IMR-90 (cell line): ENCODE results near the gene GPRIN3. TPM values are rescaled to one million over a fixed set of nuclear protein-coding genes. Genes with fewer than 3 reads are reported as not detected.

Experiments used
- ATAC-seq: fragments of 200-7000 bp; cut with Tn5 transposase; 2 replicates; pipeline ENCODE4 v1.9.1; 2020; ENCODE audit warnings: low read depth, mild to moderate bottlenecking, moderate library complexity
- Bru-seq: library from RNA; stranded (reverse); fragments of 400-500 nt; gene quantifications from one replicate; lab custom pipeline; 2021; lab: Mats Ljungman, UMichigan
- BruChase-seq, 2 experiments: library from RNA; stranded (reverse); fragments of 400-500 nt; gene quantifications; one replicate each; lab custom pipeline; 2021; lab: Mats Ljungman, UMichigan
- BruUV-seq: library from RNA; stranded (reverse); fragments of 400-500 nt; replicated peaks from 2 replicates; lab custom pipeline; 2021; lab: Mats Ljungman, UMichigan
- CTCF ChIA-PET: fragments of 300-600 bp; formaldehyde crosslinking; extraction: SDS; loops from one replicate; lab custom pipeline; 2021; ENCODE audit warnings: antibody characterized with exemption; lab: Yijun Ruan, JAX
- POLR2A ChIA-PET: fragments of 300-600 bp; sonication (Branson Sonifier 250); formaldehyde crosslinking; loops from one replicate; lab custom pipeline; 2022; ENCODE audit warnings: antibody characterized with exemption; ENCODE audit not compliant: unreplicated experiment; lab: Charles Lee
- DNase-seq: peaks from one replicate; pipeline ENCODE4 v3.0.0; 2013
- H2AFZ ChIP-seq: replicated peaks from 2 replicates; pipeline ENCODE3; 2013; ENCODE audit warnings: low read length, mild to moderate bottlenecking; ENCODE audit not compliant: poor library complexity
- H2AK5ac ChIP-seq: 2 replicates; pipeline ENCODE4 v1.6.1; 2013; ENCODE audit warnings: low read depth, low read length, inconsistent platforms
- H2AK9ac ChIP-seq: replicated peaks from 2 replicates; pipeline ENCODE3; 2013; ENCODE audit warnings: mild to moderate bottlenecking, low read depth, low read length, moderate library complexity; ENCODE audit not compliant: poor library complexity
- H2BK120ac ChIP-seq: 2 replicates; pipeline ENCODE4 v1.6.1; 2013; ENCODE audit warnings: low read depth, low read length, inconsistent platforms
- H2BK15ac ChIP-seq: 3 replicates; pipeline ENCODE4 v1.6.1; 2013; ENCODE audit warnings: low read depth, low read length, inconsistent platforms
- H2BK20ac ChIP-seq: 2 replicates; pipeline ENCODE4 v1.6.1; 2013; ENCODE audit warnings: low read depth, mild to moderate bottlenecking, inconsistent platforms, low read length, moderate library complexity
- H2BK5ac ChIP-seq: 2 replicates; pipeline ENCODE4 v1.6.1; 2013; ENCODE audit warnings: mild to moderate bottlenecking, low read depth, low read length, inconsistent platforms; ENCODE audit not compliant: poor library complexity, severe bottlenecking
- H3K14ac ChIP-seq: replicated peaks from 2 replicates; pipeline ENCODE4 v1.6.1; 2013; ENCODE audit warnings: low read depth, low read length, inconsistent platforms
- H3K18ac ChIP-seq: 2 replicates; pipeline ENCODE4 v1.6.1; 2013; ENCODE audit warnings: low read depth, low read length, control low read depth
- H3K23ac ChIP-seq: 2 replicates; pipeline ENCODE4 v1.6.1; 2013; ENCODE audit warnings: low read depth, low read length, inconsistent platforms
- H3K27ac ChIP-seq: 2 replicates; pipeline ENCODE4 v1.5.1; 2013; ENCODE audit warnings: mild to moderate bottlenecking, control low read depth, low read length; ENCODE audit not compliant: insufficient read depth
- H3K27me3 ChIP-seq: 2 replicates; pipeline ENCODE4 v1.6.1; 2013; ENCODE audit warnings: low read length; ENCODE audit not compliant: control insufficient read depth, insufficient read depth
- H3K36me3 ChIP-seq: 2 replicates; pipeline ENCODE4 v1.6.1; 2013; ENCODE audit warnings: low read length, mixed read lengths; ENCODE audit not compliant: control insufficient read depth, insufficient read depth
- H3K4ac ChIP-seq: 2 replicates; pipeline ENCODE4 v1.6.1; 2013; ENCODE audit warnings: low read depth, low read length, inconsistent platforms
- H3K4me1 ChIP-seq: 2 replicates; pipeline ENCODE4 v1.6.1; 2013; ENCODE audit warnings: low read length, mixed read lengths; ENCODE audit not compliant: control insufficient read depth, insufficient read depth
- H3K4me2 ChIP-seq: 2 replicates; pipeline ENCODE4 v1.6.1; 2013; ENCODE audit warnings: low read depth, mild to moderate bottlenecking, control low read depth, low read length, moderate library complexity
- H3K4me3 ChIP-seq: 2 replicates; pipeline ENCODE4 v1.5.1; 2013; ENCODE audit warnings: low read depth, mild to moderate bottlenecking, control low read depth, low read length, moderate library complexity; ENCODE audit not compliant: insufficient read depth
- H3K56ac ChIP-seq: 2 replicates; pipeline ENCODE4 v1.6.1; 2013; ENCODE audit warnings: low read length, inconsistent platforms; ENCODE audit not compliant: insufficient read depth; ENCODE audit errors: extremely low read depth
- H3K79me1 ChIP-seq, 2 experiments: 2 replicates each; pipeline ENCODE4 v1.6.1; 2013; ENCODE audit warnings: low read length in 2 of 2, inconsistent platforms in 1 of 2, low read depth in 1 of 2
- H3K9ac ChIP-seq: 2 replicates; pipeline ENCODE4 v1.6.1; 2013; ENCODE audit warnings: low read depth, low read length, control low read depth
- H3K9me1 ChIP-seq: 2 replicates; pipeline ENCODE4 v1.6.1; 2013; ENCODE audit warnings: low read length, inconsistent platforms; ENCODE audit not compliant: insufficient read depth
- H3K9me3 ChIP-seq: 2 replicates; pipeline ENCODE4 v1.6.1; 2013; ENCODE audit warnings: low read length; ENCODE audit not compliant: control insufficient read depth, insufficient read depth
- H4K20me1 ChIP-seq: 2 replicates; pipeline ENCODE4 v1.6.1; 2013; ENCODE audit warnings: low read length, inconsistent platforms; ENCODE audit not compliant: insufficient read depth
- H4K5ac ChIP-seq: 2 replicates; pipeline ENCODE4 v1.6.1; 2013; ENCODE audit warnings: mild to moderate bottlenecking, low read depth, low read length, control low read depth
- H4K8ac ChIP-seq, 2 experiments: 2 replicates each; pipeline ENCODE4 v1.6.1; 2013; ENCODE audit warnings: low read depth in 2 of 2, low read length in 2 of 2, control low read depth in 1 of 2, inconsistent platforms in 1 of 2
- H4K91ac ChIP-seq: 2 replicates; pipeline ENCODE4 v1.6.1; 2013; ENCODE audit warnings: low read depth, low read length, inconsistent platforms; ENCODE audit not compliant: insufficient read depth
- MXI1 ChIP-seq: IDR thresholded peaks from 2 replicates; pipeline ENCODE4 v1.6.1; 2012; ENCODE audit warnings: low read depth, mild to moderate bottlenecking, low read length, moderate library complexity, borderline replicate concordance
- RAD21 ChIP-seq: IDR thresholded peaks from 2 replicates; pipeline ENCODE4 v1.6.1; 2012; ENCODE audit warnings: low read length, improper control_type of control experiment
- WGBS, 2 experiments: methylation state at CpG; one replicate each; pipeline versions ENCODE4 v1.1.5 to v1.1.7; 2013; ENCODE audit warnings: missing lambda C conversion rate in 2 of 2; ENCODE audit not compliant: insufficient read length in 1 of 2; ENCODE audit errors: extremely low coverage in 2 of 2; 5-methylcytosine and 5-hydroxymethylcytosine counted together
- dilution Hi-C: fragments of 300-500 bp; cut with HindIII; formaldehyde crosslinking; loops from one replicate; pipeline ENCODE4 v1.14.3; 2018; ENCODE audit warnings: low sequenced_read_pairs; ENCODE audit not compliant: unreplicated experiment
- in situ Hi-C: fragments of 300-500 bp; cut with MboI; formaldehyde crosslinking; loops from 3 replicates; pipeline ENCODE4 v1.14.3; 2019; ENCODE audit warnings: low sequenced_read_pairs, inconsistent platforms, mixed read lengths
- intact Hi-C: fragments of 100-400 bp; cut with micrococcal nuclease; formaldehyde crosslinking; loops from 2 replicates; pipeline ENCODE4 v1.10.0; 2022
- long read RNA-seq: library from polyadenylated mRNA; unstranded; transcript quantifications from one replicate; pipeline ENCODE4 v2.0.0, GENCODE V29; 2021; ENCODE audit not compliant: unreplicated experiment
- polyA plus RNA-seq, 3 experiments: library from polyadenylated mRNA; depleted of rRNA; stranded (reverse); fragments of >200 nt; gene quantifications; 2 replicates each; pipeline ENCODE4 v1.2.3, GENCODE V29; 2012; ENCODE audit warnings: low replicate concordance in 1 of 3
- total RNA-seq: library from RNA; depleted of rRNA; stranded (reverse); fragments of >200 nt; gene quantifications from 2 replicates; pipeline ENCODE4 v1.2.3, GENCODE V29; 2012; rRNA removed
- TF ChIP-seq, protein P1 (sequence below): conservative IDR thresholded peaks from 2 replicates; pipeline ENCODE4 v1.5.1; 2012; ENCODE audit warnings: mild to moderate bottlenecking, low read depth, low read length, improper control_type of control experiment

GPRIN3 gene
- total RNA-seq (under 0.01 TPM in 1 of 2 replicates, not detected in the other), polyA plus RNA-seq (2012; rRNA removed) (not detected in 2 replicates), Bru-seq, nascent RNA (percentile 5 among the genes with signal in this experiment), BruChase-seq, experiment 1, labeled RNA remaining after a 6-hour chase (percentile 7 among the genes with signal in this experiment), BruChase-seq, experiment 2, labeled RNA remaining after a 2-hour chase (not detected)
- not detected in 2 replicates for polyA plus RNA-seq (2012; cell fraction: cytosol; rRNA removed)
- polyA plus RNA-seq (2012; cell fraction: nucleus; rRNA removed; ENCODE audit: low replicate concordance) = not detected in 2 replicates
- long read RNA-seq = 0 reads

- TF ChIP-seq RAD21 (no peak), MXI1 (no peak)
- TF ChIP-seq, protein P1, sequence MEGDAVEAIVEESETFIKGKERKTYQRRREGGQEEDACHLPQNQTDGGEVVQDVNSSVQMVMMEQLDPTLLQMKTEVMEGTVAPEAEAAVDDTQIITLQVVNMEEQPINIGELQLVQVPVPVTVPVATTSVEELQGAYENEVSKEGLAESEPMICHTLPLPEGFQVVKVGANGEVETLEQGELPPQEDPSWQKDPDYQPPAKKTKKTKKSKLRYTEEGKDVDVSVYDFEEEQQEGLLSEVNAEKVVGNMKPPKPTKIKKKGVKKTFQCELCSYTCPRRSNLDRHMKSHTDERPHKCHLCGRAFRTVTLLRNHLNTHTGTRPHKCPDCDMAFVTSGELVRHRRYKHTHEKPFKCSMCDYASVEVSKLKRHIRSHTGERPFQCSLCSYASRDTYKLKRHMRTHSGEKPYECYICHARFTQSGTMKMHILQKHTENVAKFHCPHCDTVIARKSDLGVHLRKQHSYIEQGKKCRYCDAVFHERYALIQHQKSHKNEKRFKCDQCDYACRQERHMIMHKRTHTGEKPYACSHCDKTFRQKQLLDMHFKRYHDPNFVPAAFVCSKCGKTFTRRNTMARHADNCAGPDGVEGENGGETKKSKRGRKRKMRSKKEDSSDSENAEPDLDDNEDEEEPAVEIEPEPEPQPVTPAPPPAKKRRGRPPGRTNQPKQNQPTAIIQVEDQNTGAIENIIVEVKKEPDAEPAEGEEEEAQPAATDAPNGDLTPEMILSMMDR = no peak
- WGBS, 2 experiments = 0% methylated on average over 11 of the region's 67 CpGs; no CpG with 5 or more reads in 1 of the 2 experiments
- Histone ChIP-seq H3K36me3 (no peaks in the 10 kb centered on the region), H3K9ac (no peak within 1 kb of the TSS), H4K20me1 (no peaks in the 10 kb centered on the region), H2BK5ac (no peak within 1 kb of the TSS), H3K4me1 (peaks cover 2% of the 10 kb centered on the region; the same call in 1 of the 2 replicates), H3K23ac (no peak within 1 kb of the TSS), H4K8ac (no peak within 1 kb of the TSS), H3K4me3 (peak within 1 kb of the TSS; percentile 53), H3K27me3 (peaks cover 22% of the 10 kb centered on the region), H4K5ac (no peak within 1 kb of the TSS), H4K91ac (no peak within 1 kb of the TSS), H3K4ac (no peak within 1 kb of the TSS), H3K9me3 (no peaks in the 10 kb centered on the region), H2BK15ac (no peak within 1 kb of the TSS), H3K56ac (no peak within 1 kb of the TSS), H3K14ac (no peak within 1 kb of the TSS), H2AFZ (peak within 1 kb of the TSS; percentile 76), H3K79me1 (no peaks in the 10 kb centered on the region), H3K18ac (no peak within 1 kb of the TSS), H3K27ac (no peak within 1 kb of the TSS), H2AK5ac (no peak within 1 kb of the TSS), H2AK9ac (no peak within 1 kb of the TSS), H3K4me2 (peak within 1 kb of the TSS; percentile 80), H3K9me1 (no peaks in the 10 kb centered on the region), H2BK120ac (no peak within 1 kb of the TSS), H2BK20ac (no peak within 1 kb of the TSS)
- in situ Hi-C loops (no loop called here), intact Hi-C loops (no loop called here), dilution Hi-C loops (no loop called here)
- peak; percentile 82 for ATAC-seq
- no TSS peak for BruUV-seq
- no peak for DNase-seq
- ChIA-PET CTCF (interaction anchor here (1.5 kb wide), 1 partner anchor 10 kb away, joined by 6 read pairs; no protein-coding TSS in a partner anchor), POLR2A (no interaction called here)
Observed at GRCh38 chr4:89307446-89308160, at the start of gene GPRIN3. GPRIN3 (minus strand) TSS chr4:89307800; CDS start chr4:89250110, 57,690 bp downstream.
